ENCODE measurements around the gene FAM98B.

FAM98B gene

DNA sequence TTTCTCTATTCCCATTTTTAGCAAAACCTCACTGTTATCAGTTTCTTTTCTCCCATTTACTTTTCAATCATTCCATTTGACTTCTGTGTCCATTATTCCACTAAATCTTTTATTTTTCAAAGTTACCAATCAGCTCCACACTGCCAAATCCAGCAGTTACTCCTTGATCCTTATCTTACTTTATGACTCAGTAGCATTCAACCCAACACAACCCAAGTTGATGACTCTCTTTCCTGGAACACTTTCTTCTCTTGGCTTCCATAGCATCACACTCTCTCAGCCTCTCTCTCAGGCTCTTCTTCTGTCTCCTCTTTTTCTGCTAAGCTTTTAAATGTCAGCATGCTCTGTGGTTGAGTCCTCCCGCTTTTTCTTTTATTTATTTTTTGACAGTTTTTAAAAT, 74.4 kb downstream of the FAM98B start:
- no peaks in the 10 kb centered on the region for H3K4me1 ChIP-seq (ENCODE audit: low read length)
- no peaks in the 10 kb centered on the region for H3K9me2 ChIP-seq (replicated peaks; ENCODE audit: insufficient read depth, low read length)
- no peaks in the 10 kb centered on the region for H4K20me1 ChIP-seq (ENCODE audit: insufficient read depth, low read length)
- H3K79me2 ChIP-seq (ENCODE audit: low read length): no peaks in the 10 kb centered on the region
- TF ChIP-seq CTCF (IDR thresholded peaks at IDR 0.05; ENCODE audit: low read length) (no peak), EZH2phosphoT487 (IDR thresholded peaks at IDR 0.05; ENCODE audit: low read length) (no peak)
- DNase-seq: no peak
- H3K4me3 ChIP-seq (ENCODE audit: low read length): no peak overlapping the region
- no peaks in the 10 kb centered on the region for H3K36me3 ChIP-seq (replicated peaks; ENCODE audit: insufficient read depth, low read length)
- no peaks in the 10 kb centered on the region for H3K9me3 ChIP-seq (replicated peaks; ENCODE audit: insufficient read depth, low read length)
- H3F3A ChIP-seq (ENCODE audit: insufficient read depth, low read length): no peaks in the 10 kb centered on the region
- no peaks in the 10 kb centered on the region for H3K27me3 ChIP-seq (replicated peaks; ENCODE audit: insufficient read depth, low read length)
- no peak overlapping the region for H3K27ac ChIP-seq (ENCODE audit: low read length)
- no peak overlapping the region for H2AFZ ChIP-seq (ENCODE audit: low read length)
- H3K9ac ChIP-seq (ENCODE audit: low read length): no peak overlapping the region
- H3K4me2 ChIP-seq (ENCODE audit: low read depth, low read length): no peak overlapping the region

DNA sequence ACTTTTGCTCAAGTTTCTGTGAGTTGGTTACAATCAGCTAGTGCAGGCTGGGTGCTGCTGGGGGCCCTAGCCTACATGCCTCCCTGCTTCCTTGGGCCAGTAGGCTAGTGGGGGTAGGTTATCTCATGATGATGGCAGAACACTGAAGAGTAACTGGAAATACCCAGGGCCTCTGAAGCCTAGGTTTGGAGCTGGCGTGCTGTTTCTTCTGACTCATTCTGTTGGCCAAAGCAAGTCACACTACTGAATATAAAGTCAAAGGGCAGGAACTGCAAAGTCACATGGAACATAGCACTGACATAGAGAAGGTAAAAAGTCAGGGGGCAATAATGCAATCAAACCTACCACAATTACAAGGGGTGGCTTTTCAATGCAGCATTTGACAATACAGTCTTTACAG, 76.2 kb downstream of the FAM98B start:
- Histone ChIP-seq H3K4me1 (ENCODE audit: low read length) (no peaks in the 10 kb centered on the region), H3F3A (ENCODE audit: insufficient read depth, low read length) (no peaks in the 10 kb centered on the region), H3K27ac (ENCODE audit: low read length) (no peak overlapping the region), H3K9ac (ENCODE audit: low read length) (no peak overlapping the region), H3K9me3 (replicated peaks; ENCODE audit: insufficient read depth, low read length) (no peaks in the 10 kb centered on the region), H3K79me2 (ENCODE audit: low read length) (no peaks in the 10 kb centered on the region), H3K9me2 (replicated peaks; ENCODE audit: insufficient read depth, low read length) (no peaks in the 10 kb centered on the region), H3K4me3 (ENCODE audit: low read length) (no peak overlapping the region), H3K4me2 (ENCODE audit: low read depth, low read length) (no peak overlapping the region), H4K20me1 (ENCODE audit: insufficient read depth, low read length) (no peaks in the 10 kb centered on the region), H3K27me3 (replicated peaks; ENCODE audit: insufficient read depth, low read length) (no peaks in the 10 kb centered on the region), H2AFZ (ENCODE audit: low read length) (no peak overlapping the region), H3K36me3 (replicated peaks; ENCODE audit: insufficient read depth, low read length) (no peaks in the 10 kb centered on the region)
- TF ChIP-seq EZH2phosphoT487 (IDR thresholded peaks at IDR 0.05; ENCODE audit: low read length) (no peak), EZH2 (optimal IDR thresholded peaks at IDR 0.05; ENCODE audit: low read depth, low read length) (no peak), CTCF (IDR thresholded peaks at IDR 0.05; ENCODE audit: low read length) (no peak)
- no peak for DNase-seq

DNA sequence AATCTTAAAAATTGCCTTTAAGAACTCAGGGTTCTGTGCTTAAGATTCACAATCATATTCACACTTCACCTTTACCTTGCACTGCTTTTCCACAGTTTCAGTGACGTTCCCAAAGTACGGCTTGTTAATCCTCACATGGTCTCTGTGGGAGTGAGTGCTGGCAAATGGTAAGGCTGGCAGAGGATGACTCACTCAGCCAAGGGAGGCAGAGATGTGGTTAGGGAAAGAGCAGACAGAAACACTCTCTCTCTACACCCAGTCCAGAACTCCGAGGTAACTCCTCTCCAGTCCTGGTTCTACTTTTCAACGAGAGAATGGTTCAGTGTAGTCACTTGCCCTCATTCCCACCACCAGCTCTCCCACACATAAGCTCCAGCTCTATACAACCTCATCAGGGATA, 77.6 kb downstream of the FAM98B start:
- no peak overlapping the region for H2AFZ ChIP-seq (ENCODE audit: low read length)
- H3K27ac ChIP-seq (ENCODE audit: low read length): no peak overlapping the region
- no peaks in the 10 kb centered on the region for H3F3A ChIP-seq (ENCODE audit: insufficient read depth, low read length)
- no peaks in the 10 kb centered on the region for H4K20me1 ChIP-seq (ENCODE audit: insufficient read depth, low read length)
- no peaks in the 10 kb centered on the region for H3K4me1 ChIP-seq (ENCODE audit: low read length)
- H3K36me3 ChIP-seq (replicated peaks; ENCODE audit: insufficient read depth, low read length): no peaks in the 10 kb centered on the region
- no peak overlapping the region for H3K4me2 ChIP-seq (ENCODE audit: low read depth, low read length)
- no peak overlapping the region for H3K9ac ChIP-seq (ENCODE audit: low read length)
- DNase-seq: no peak
- no peak overlapping the region for H3K4me3 ChIP-seq (ENCODE audit: low read length)
- no peak for TF ChIP-seq CTCF (IDR thresholded peaks at IDR 0.05; ENCODE audit: low read length)
- no peak for TF ChIP-seq EZH2 (optimal IDR thresholded peaks at IDR 0.05; ENCODE audit: low read depth, low read length)
- no peak for TF ChIP-seq EZH2phosphoT487 (IDR thresholded peaks at IDR 0.05; ENCODE audit: low read length)
- H3K27me3 ChIP-seq (replicated peaks; ENCODE audit: insufficient read depth, low read length): no peaks in the 10 kb centered on the region
- no peaks in the 10 kb centered on the region for H3K9me2 ChIP-seq (replicated peaks; ENCODE audit: insufficient read depth, low read length)
- H3K9me3 ChIP-seq (replicated peaks; ENCODE audit: insufficient read depth, low read length): no peaks in the 10 kb centered on the region
- H3K79me2 ChIP-seq (ENCODE audit: low read length): no peaks in the 10 kb centered on the region

Data from MM.1S (cell line).